OCI-LY1 (cell line): ENCODE results near the gene KLK7.

Experiments
- H2AFZ ChIP-seq: fragments of 200-600 bp; sonication (generic), shearing (Covaris generic); 2 replicates; pipeline ENCODE4 v1.6.0; 2014; ENCODE audit warnings: antibody characterized with exemption, mild to moderate bottlenecking, low read length
- H3F3A ChIP-seq: fragments of 200-600 bp; sonication (generic), shearing (Covaris generic); 2 replicates; pipeline ENCODE4 v1.6.0; 2014; ENCODE audit warnings: mild to moderate bottlenecking, antibody characterized with exemption, low read length, moderate library complexity; ENCODE audit not compliant: insufficient read depth
- H3K27ac ChIP-seq: fragments of 200-600 bp; sonication (generic); 2 replicates; pipeline ENCODE4 v1.5.1; 2014; ENCODE audit warnings: low read length, mixed run types, mild to moderate bottlenecking, low read depth; ENCODE audit not compliant: poor library complexity, severe bottlenecking
- H3K27me3 ChIP-seq: fragments of 200-600 bp; sonication (generic); 2 replicates; pipeline ENCODE4 v1.6.0; 2014; ENCODE audit warnings: antibody characterized with exemption, mild to moderate bottlenecking, low read length, moderate library complexity; ENCODE audit not compliant: insufficient read depth
- H3K36me3 ChIP-seq: fragments of 200-600 bp; sonication (generic); 2 replicates; pipeline ENCODE4 v1.6.1; 2014; ENCODE audit warnings: mild to moderate bottlenecking, antibody characterized with exemption, low read length, moderate library complexity, mixed read lengths; ENCODE audit not compliant: insufficient read depth
- H3K4me1 ChIP-seq: fragments of 200-600 bp; sonication (generic); 2 replicates; pipeline ENCODE4 v1.5.1; 2014; ENCODE audit warnings: mild to moderate bottlenecking, low read length, moderate library complexity; ENCODE audit not compliant: insufficient read depth, severe bottlenecking
- H3K4me2 ChIP-seq: fragments of 200-600 bp; sonication (generic), shearing (Covaris generic); 2 replicates; pipeline ENCODE4 v1.6.1; 2014; ENCODE audit warnings: low read length
- H3K4me3 ChIP-seq: fragments of 200-600 bp; sonication (generic); 2 replicates; pipeline ENCODE4 v1.5.1; 2014; ENCODE audit warnings: low read length, low read depth, mild to moderate bottlenecking, mixed read lengths; ENCODE audit not compliant: poor library complexity, severe bottlenecking
- H3K79me2 ChIP-seq: fragments of 200-600 bp; shearing (Covaris generic); 2 replicates; pipeline ENCODE4 v1.6.1; 2016; ENCODE audit warnings: mixed run types, low read length, mixed read lengths; ENCODE audit not compliant: insufficient read depth
- H3K9ac ChIP-seq: fragments of 200-600 bp; sonication (generic), shearing (Covaris generic); 2 replicates; pipeline ENCODE4 v1.6.1; 2014; ENCODE audit warnings: mild to moderate bottlenecking, low read length, mixed read lengths
- H3K9me2 ChIP-seq: fragments of 200-600 bp; sonication (generic), shearing (Covaris generic); 2 replicates; pipeline ENCODE4 v1.6.1; 2014; ENCODE audit warnings: low read depth, mild to moderate bottlenecking, low read length, mixed read lengths
- H3K9me3 ChIP-seq: fragments of 200-600 bp; shearing (Covaris generic); 2 replicates; pipeline ENCODE4 v1.6.1; 2014; ENCODE audit warnings: low read length, mixed read lengths
- H4K20me1 ChIP-seq: fragments of 200-600 bp; sonication (generic), shearing (Covaris generic); 2 replicates; pipeline ENCODE4 v1.6.0; 2016; ENCODE audit warnings: mild to moderate bottlenecking, low read length; ENCODE audit not compliant: insufficient read depth
- CTCF ChIP-seq: fragments of 200-600 bp; sonication (generic), shearing (Covaris generic); IDR thresholded peaks from 2 replicates; pipeline ENCODE4 v1.5.1; 2017; ENCODE audit warnings: mild to moderate bottlenecking, antibody characterized with exemption, low read length, moderate library complexity, mixed read lengths
- EZH2 ChIP-seq: fragments of 200-600 bp; sonication (generic), shearing (Covaris generic); IDR thresholded peaks from 2 replicates; pipeline ENCODE4 v1.8.0; 2017; ENCODE audit warnings: borderline replicate concordance, mixed run types, mild to moderate bottlenecking, antibody characterized with exemption, low read length, moderate library complexity, mixed read lengths

The KLK7 gene

GRCh38 chr19:50981587-50982146, 2.0 kb downstream of the KLK7 start:
- H3F3A ChIP-seq = no peaks in the 10 kb centered on the region
- no peak overlapping the region for H3K9ac ChIP-seq
- no peaks in the 10 kb centered on the region for H3K9me3 ChIP-seq
- H3K79me2 ChIP-seq = no peaks in the 10 kb centered on the region
- H2AFZ ChIP-seq = no peak overlapping the region
- no peaks in the 10 kb centered on the region for H4K20me1 ChIP-seq
- no peak for TF ChIP-seq EZH2
- no peak for TF ChIP-seq CTCF
- H3K4me3 ChIP-seq = no peak overlapping the region
- H3K4me2 ChIP-seq = no peak overlapping the region
- no peaks in the 10 kb centered on the region for H3K9me2 ChIP-seq
- H3K36me3 ChIP-seq = no peaks in the 10 kb centered on the region
- H3K4me1 ChIP-seq = no peaks in the 10 kb centered on the region
- H3K27ac ChIP-seq = no peak overlapping the region
- H3K27me3 ChIP-seq = no peaks in the 10 kb centered on the region

GRCh38 chr19:50980208-50980607, 3.5 kb downstream of the KLK7 start:
- no peak overlapping the region for H3K4me2 ChIP-seq
- no peaks in the 10 kb centered on the region for H3K9me2 ChIP-seq

GRCh38 chr19:50979758-50980157, 4.0 kb downstream of the KLK7 start:
- no peaks in the 10 kb centered on the region for H3K4me1 ChIP-seq
- no peaks in the 10 kb centered on the region for H3K9me2 ChIP-seq
- no peaks in the 10 kb centered on the region for H4K20me1 ChIP-seq
- no peaks in the 10 kb centered on the region for H3K79me2 ChIP-seq
- no peaks in the 10 kb centered on the region for H3K36me3 ChIP-seq
- TF ChIP-seq CTCF = no peak
- no peak for TF ChIP-seq EZH2
- no peak overlapping the region for H3K27ac ChIP-seq
- H3K4me3 ChIP-seq = no peak overlapping the region
- H3K27me3 ChIP-seq = no peaks in the 10 kb centered on the region
- H3F3A ChIP-seq = no peaks in the 10 kb centered on the region
- H3K9me3 ChIP-seq = no peaks in the 10 kb centered on the region
- H3K4me2 ChIP-seq = no peak overlapping the region
- no peak overlapping the region for H3K9ac ChIP-seq
- H2AFZ ChIP-seq = no peak overlapping the region

More at GRCh38 chr19:50980208-50980607, 3.5 kb downstream of the KLK7 start:
- Histone ChIP-seq H3K27ac (no peak overlapping the region), H4K20me1 (no peaks in the 10 kb centered on the region), H3K27me3 (no peaks in the 10 kb centered on the region), H3F3A (no peaks in the 10 kb centered on the region), H3K9ac (no peak overlapping the region), H3K4me1 (no peaks in the 10 kb centered on the region), H3K9me3 (no peaks in the 10 kb centered on the region), H3K79me2 (no peaks in the 10 kb centered on the region), H2AFZ (no peak overlapping the region), H3K36me3 (no peaks in the 10 kb centered on the region), H3K4me3 (no peak overlapping the region)
- TF ChIP-seq CTCF = no peak
- TF ChIP-seq EZH2 = no peak
